Measurements from ENCODE around the gene SMAD9.
"Not testable (repeated sequence)": the region's sequence is repeated elsewhere in the genome, so short reads cannot be mapped to it uniquely, and the experiment has no call there.

The SMAD9 gene

GRCh38 chr13:36891752-36892151 lies 28.3 kb downstream of the SMAD9 start:
- TF ChIP-seq ZNF274 (IDR thresholded peaks at IDR 0.05; ENCODE audit: low read depth, low read length): no peak
- H3K4me3 ChIP-seq (ENCODE audit: low read length): no peak overlapping the region

- H3K4me3 ChIP-seq (ENCODE audit: low read length): no peak overlapping the region
- TF ChIP-seq ZNF274 (IDR thresholded peaks at IDR 0.05; ENCODE audit: low read depth, low read length): no peak
Measured at GRCh38 chr13:36888645-36889044, 31.4 kb downstream of the SMAD9 start.

GRCh38 chr13:36887758-36888521 lies 32.1 kb downstream of the SMAD9 start:
- no peak overlapping the region for H3K4me3 ChIP-seq (ENCODE audit: low read length)
- TF ChIP-seq ZNF274 (IDR thresholded peaks at IDR 0.05; ENCODE audit: low read depth, low read length): no peak

GRCh38 chr13:36885901-36886300 lies 34.1 kb downstream of the SMAD9 start:
- TF ChIP-seq ZNF274 (IDR thresholded peaks at IDR 0.05; ENCODE audit: low read depth, low read length): no peak
- H3K4me3 ChIP-seq (ENCODE audit: low read length): no peak overlapping the region

- TF ChIP-seq ZNF274 (IDR thresholded peaks at IDR 0.05; ENCODE audit: low read depth, low read length): no peak
- H3K4me3 ChIP-seq (ENCODE audit: low read length): no peak overlapping the region
Measured at GRCh38 chr13:36884235-36884634, 35.8 kb downstream of the SMAD9 start.

GRCh38 chr13:36883824-36884223 lies 36.2 kb downstream of the SMAD9 start:
- no peak for TF ChIP-seq ZNF274 (IDR thresholded peaks at IDR 0.05; ENCODE audit: low read depth, low read length)
- no peak overlapping the region for H3K4me3 ChIP-seq (ENCODE audit: low read length)

- H3K4me3 ChIP-seq (ENCODE audit: low read length): not testable (repeated sequence)
Measured at GRCh38 chr13:36883392-36883791, 36.6 kb downstream of the SMAD9 start.

- no peak overlapping the region for H3K4me3 ChIP-seq (ENCODE audit: low read length)
- no peak for TF ChIP-seq ZNF274 (IDR thresholded peaks at IDR 0.05; ENCODE audit: low read depth, low read length)
Measured at GRCh38 chr13:36882829-36883390, 37.1 kb downstream of the SMAD9 start.

GRCh38 chr13:36880961-36881360 lies 39.1 kb downstream of the SMAD9 start:
- H3K4me3 ChIP-seq (ENCODE audit: low read length): no peak overlapping the region
- TF ChIP-seq ZNF274 (IDR thresholded peaks at IDR 0.05; ENCODE audit: low read depth, low read length): no peak

- no peak for TF ChIP-seq ZNF274 (IDR thresholded peaks at IDR 0.05; ENCODE audit: low read depth, low read length)
- no peak overlapping the region for H3K4me3 ChIP-seq (ENCODE audit: low read length)
Measured at GRCh38 chr13:36879218-36879938, 40.7 kb downstream of the SMAD9 start.

GRCh38 chr13:36875961-36876360 lies 44.1 kb downstream of the SMAD9 start:
- no peak for TF ChIP-seq ZNF274 (IDR thresholded peaks at IDR 0.05; ENCODE audit: low read depth, low read length)
- no peak overlapping the region for H3K4me3 ChIP-seq (ENCODE audit: low read length)

GRCh38 chr13:36875431-36875830 lies 44.6 kb downstream of the SMAD9 start:
- TF ChIP-seq ZNF274 (IDR thresholded peaks at IDR 0.05; ENCODE audit: low read depth, low read length): no peak
- H3K4me3 ChIP-seq (ENCODE audit: low read length): no peak overlapping the region

GRCh38 chr13:36872621-36873020 lies 47.4 kb downstream of the SMAD9 start:
- TF ChIP-seq ZNF274 (IDR thresholded peaks at IDR 0.05; ENCODE audit: low read depth, low read length): no peak
- H3K4me3 ChIP-seq (ENCODE audit: low read length): no peak overlapping the region

- no peak for TF ChIP-seq ZNF274 (IDR thresholded peaks at IDR 0.05; ENCODE audit: low read depth, low read length)
- H3K4me3 ChIP-seq (ENCODE audit: low read length): no peak overlapping the region
Measured at GRCh38 chr13:36870050-36870692, 49.9 kb downstream of the SMAD9 start.

GRCh38 chr13:36866232-36866631 lies 53.8 kb downstream of the SMAD9 start:
- no peak overlapping the region for H3K4me3 ChIP-seq (ENCODE audit: low read length)
- TF ChIP-seq ZNF274 (IDR thresholded peaks at IDR 0.05; ENCODE audit: low read depth, low read length): no peak
